ENCODE measurements around the gene TMEM17.

GRCh38 chr2:62461017-62461553 lies 44.9 kb downstream of the TMEM17 start:
- no peak for TF ChIP-seq CTCF (IDR thresholded peaks at IDR 0.05)
- TF ChIP-seq POLR2A (IDR thresholded peaks at IDR 0.05), result no peak

All from gastroesophageal sphincter (tissue), 3 donors.